T-helper 1 cell (primary cell): ENCODE results near the gene PRKCI.

Source experiments
- DNase-seq, 5 donors: peaks; one replicate each; pipeline ENCODE4 v3.0.0-alpha.2; 2012 to 2020

Gene PRKCI

GRCh38 chr3:170346481-170347392 lies 124.5 kb downstream of the PRKCI start:
- no peak for DNase-seq

- no peak for DNase-seq
Measured at GRCh38 chr3:170350515-170351413, 128.5 kb downstream of the PRKCI start.

GRCh38 chr3:170352936-170353335 lies 130.7 kb downstream of the PRKCI start:
- no peak for DNase-seq

- no peak for DNase-seq
Measured at GRCh38 chr3:170353485-170353884, 131.3 kb downstream of the PRKCI start.

DNA sequence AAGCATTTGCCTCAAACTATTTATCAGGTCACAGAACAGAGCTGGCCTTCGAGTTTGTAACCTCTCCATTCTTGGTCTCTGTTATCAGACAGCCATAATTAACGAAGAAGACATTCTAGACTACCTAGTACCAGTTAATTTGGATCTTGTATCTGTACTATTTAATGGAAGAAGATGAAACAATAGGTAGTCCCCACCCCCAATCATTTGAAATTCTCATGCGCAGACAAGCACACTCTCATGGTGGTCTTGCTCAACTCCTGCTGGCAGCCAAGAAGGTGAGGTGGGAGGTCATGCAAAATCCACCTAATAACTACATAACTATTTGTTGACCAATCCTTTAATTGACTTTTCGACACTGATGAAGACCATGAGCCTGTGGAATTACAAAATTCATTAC lies 132.5 kb downstream of the PRKCI start:
- DNase-seq: no peak
